Astrocyte (in vitro differentiated cells and primary cell): ENCODE data around the gene RAB30.

Experiments
- EZH2 ChIP-seq: IDR thresholded peaks from 2 replicates; pipeline ENCODE4 v1.6.1; 2012; ENCODE audit warnings: mild to moderate bottlenecking, low read length, inconsistent platforms; ENCODE audit not compliant: insufficient read depth
- TF ChIP-seq, protein P1 (sequence below): IDR thresholded peaks from 2 replicates; pipeline ENCODE4 v1.5.1; 2011; ENCODE audit warnings: low read depth, mild to moderate bottlenecking, inconsistent platforms, low read length, moderate library complexity; ENCODE audit not compliant: insufficient read depth

DNA sequence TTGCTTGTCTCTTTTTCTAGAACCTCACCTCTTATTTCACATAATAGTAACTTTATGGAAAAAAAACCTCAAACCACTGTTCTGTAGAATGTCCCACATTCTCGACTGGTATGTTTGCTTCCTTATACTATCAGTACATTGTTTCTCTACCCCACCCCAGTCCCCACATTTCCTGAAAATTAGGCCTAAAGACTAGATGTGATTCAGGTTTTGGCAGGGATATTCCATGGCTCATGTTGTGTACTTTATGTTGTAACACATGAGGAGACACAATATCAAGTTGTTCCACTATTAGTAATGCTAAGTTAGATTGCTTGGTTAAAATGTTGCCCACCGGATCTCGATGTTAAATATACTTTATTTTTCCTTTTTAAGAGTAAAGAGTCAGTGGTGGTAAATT lies 135.4 kb downstream of the RAB30 start:
- TF ChIP-seq, protein P1, sequence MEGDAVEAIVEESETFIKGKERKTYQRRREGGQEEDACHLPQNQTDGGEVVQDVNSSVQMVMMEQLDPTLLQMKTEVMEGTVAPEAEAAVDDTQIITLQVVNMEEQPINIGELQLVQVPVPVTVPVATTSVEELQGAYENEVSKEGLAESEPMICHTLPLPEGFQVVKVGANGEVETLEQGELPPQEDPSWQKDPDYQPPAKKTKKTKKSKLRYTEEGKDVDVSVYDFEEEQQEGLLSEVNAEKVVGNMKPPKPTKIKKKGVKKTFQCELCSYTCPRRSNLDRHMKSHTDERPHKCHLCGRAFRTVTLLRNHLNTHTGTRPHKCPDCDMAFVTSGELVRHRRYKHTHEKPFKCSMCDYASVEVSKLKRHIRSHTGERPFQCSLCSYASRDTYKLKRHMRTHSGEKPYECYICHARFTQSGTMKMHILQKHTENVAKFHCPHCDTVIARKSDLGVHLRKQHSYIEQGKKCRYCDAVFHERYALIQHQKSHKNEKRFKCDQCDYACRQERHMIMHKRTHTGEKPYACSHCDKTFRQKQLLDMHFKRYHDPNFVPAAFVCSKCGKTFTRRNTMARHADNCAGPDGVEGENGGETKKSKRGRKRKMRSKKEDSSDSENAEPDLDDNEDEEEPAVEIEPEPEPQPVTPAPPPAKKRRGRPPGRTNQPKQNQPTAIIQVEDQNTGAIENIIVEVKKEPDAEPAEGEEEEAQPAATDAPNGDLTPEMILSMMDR, result no peak
- no peak for TF ChIP-seq EZH2
